Stimulated activated CD4-positive, alpha-beta T cell treated with anti-CD3 and anti-CD28 coated beads, Interleukin-12 subunit alpha, Interleukin-12 subunit beta, amount 100 ng/mL, for 24 hours (primary cell): ENCODE data around the gene ACAD9.
"Not testable (repeated sequence)": the region's sequence is repeated elsewhere in the genome, so short reads cannot be mapped to it uniquely, and the experiment has no call there.

Source experiments
- DNase-seq, 2 experiments: peaks; one replicate each; pipeline ENCODE4 v3.0.0-alpha.2; 2020; ENCODE audit warnings: low read depth in 2 of 2

The ACAD9 gene

DNA sequence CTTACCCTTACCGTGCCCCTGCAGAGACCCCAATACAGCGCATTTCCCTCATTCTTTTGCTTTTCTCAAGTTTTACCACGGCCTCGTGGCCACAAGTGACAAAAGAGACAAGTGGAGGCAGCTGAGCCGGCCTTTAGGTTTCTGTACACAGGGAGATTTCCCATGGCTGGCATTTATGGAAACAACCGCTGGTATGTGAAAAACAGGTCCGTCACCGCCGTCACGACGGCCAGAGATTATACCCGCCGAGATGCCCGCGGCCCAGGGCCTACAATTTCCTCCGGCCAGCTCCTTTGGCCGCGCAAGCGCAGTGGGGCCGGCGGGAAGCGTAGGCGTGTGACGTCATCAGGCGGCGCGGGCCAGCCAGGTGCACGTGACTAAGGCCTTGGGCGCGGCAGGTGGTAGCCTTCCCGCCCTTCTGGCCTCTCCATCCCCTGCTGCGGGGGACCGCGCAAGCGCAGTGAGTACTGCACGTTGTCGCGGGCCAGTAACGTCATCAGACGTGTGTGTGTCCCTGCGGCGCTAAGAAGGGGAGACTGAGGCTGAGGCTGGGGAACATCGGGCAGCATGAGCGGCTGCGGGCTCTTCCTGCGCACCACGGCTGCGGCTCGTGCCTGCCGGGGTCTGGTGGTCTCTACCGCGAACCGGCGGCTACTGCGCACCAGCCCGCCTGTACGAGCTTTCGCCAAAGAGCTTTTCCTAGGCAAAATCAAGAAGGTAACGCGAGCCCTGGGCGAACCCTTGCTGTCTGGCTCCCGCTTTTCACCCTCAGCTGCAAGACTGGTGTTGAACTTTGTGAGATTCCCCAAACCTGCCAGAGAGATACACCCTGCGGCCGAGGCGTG, at the start of gene ACAD9:
TSS of gene ACAD9 (plus strand) at position 496 of the 845 bp plus-strand sequence. CDS start at position 568, 72 bp downstream.
- DNase-seq = peak; percentile 93 to 97

DNA sequence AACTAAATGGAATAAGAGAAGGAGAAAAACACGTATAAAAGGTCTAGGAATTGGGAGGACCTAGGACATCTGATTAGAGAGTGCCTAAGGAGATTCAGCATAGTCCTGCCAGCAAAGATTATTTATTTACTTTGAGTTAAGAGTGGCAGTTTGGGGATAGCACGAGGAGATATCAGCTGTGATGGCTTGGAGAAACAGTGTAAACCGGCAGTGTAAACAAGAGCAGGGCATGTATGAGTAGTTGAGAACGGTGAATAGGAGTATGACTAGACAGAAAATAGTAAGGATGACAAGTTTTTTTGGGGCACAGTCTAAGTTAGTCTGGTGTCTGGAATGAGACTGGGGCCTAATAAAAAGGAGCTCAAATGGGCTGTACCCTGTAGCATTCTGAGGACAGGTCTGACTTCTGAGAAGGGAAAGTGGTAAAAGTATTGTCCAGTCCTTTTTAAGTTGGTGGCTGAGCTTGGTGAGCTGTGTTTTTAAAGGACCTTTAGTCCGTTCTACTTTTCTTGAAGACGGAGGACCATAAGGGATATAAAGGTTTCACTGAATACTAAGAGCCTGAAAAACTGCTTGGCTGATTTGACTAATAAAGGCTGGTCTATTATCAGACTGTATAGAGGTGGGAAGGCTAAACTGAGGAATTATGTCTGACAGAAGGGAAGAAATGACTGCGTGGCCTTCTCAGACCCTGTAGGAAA, 49.3 kb upstream of the ACAD9 start:
- not testable (repeated sequence) for DNase-seq

GRCh38 chr3:128830762-128831161, 48.7 kb upstream of the ACAD9 start:
- DNase-seq = not testable (repeated sequence)

DNA sequence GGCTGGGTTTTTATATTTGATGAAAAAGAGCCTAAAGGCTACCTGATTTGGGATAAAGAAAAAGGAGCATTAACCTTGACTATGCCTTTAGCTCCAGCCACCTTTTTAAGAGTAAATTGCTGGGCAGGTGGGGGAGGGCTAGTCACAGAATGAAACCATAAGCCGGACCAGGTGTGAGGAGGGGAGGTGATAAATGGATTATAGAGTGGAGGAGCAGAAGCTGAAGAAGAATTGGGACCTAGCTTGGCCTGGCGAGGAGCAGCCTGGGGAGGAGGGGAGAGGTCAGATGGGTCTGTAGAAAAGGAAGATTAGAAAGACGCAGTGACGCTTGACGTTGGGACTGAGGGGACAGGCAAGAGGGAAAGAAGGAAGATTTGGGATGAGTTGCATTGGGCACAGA, 46.4 kb upstream of the ACAD9 start:
- not testable (repeated sequence) for DNase-seq

DNA sequence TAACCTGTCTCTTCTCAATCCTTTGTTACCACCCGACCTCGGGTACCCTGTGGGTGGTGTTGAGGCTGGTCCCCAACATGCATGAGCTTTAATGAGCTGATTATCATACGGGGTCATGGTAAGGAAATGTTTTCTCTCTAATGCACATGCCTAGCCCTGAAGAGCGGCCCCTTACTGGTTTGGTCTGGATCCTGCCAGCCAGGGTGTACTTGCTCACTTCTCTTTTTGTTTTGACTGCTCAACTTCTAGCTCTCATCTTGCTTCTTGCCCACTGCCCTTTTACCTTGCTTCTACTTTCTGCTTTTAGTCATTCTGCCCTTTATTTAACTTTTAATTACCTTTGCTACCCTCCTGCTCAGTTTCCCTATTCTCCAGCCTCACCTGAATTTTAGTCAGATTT, 44.3 kb upstream of the ACAD9 start:
- DNase-seq = no peak

DNA sequence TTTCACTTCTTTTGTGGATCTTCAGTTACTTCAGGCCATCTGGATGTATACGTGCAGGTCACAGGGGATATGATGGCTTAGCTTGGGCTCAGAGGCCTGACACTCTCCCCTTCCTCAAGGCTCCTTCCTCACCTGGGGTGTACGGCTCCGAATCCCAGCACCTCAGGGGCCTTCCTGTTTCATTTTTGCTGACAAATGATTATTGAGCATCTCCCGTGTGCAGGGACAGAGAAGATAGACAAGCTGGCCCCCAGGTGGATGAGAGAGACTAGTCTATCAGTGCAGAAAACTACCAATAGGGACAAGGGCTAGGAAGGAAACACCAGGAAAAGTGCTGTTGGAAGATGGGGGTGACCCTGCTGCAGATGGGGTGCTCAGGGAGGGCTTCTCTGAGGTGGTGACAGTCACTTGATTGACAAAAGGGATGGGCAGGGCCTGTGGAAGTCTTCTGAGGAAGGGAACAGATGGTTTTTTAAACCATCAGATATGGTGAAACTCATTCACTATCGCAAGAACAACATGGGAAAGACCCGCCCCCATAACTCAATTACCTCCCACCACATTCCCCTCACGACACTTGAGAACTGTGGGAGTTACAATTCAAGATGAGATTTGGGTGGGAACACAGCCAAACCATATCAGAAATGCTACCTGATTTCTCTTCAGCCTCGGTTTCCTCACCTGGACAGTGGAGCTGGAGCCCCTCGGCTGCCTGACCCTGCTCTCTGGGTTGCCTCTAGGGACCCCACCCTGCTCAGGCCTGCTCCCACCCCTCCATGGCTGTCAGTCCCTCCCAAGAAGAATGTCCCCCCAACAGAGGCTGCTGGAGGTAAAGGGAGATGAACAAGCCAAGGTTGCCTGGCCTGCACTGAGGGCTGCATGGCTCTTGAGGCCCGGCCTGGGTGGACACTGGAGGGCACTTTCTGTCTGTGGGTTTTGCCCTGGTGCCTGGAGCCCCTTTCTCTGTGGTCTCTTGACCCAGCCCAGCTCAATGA, 37.2 kb upstream of the ACAD9 start:
- no peak for DNase-seq

GRCh38 chr3:128844502-128844901, 34.9 kb upstream of the ACAD9 start:
- no peak for DNase-seq

DNA sequence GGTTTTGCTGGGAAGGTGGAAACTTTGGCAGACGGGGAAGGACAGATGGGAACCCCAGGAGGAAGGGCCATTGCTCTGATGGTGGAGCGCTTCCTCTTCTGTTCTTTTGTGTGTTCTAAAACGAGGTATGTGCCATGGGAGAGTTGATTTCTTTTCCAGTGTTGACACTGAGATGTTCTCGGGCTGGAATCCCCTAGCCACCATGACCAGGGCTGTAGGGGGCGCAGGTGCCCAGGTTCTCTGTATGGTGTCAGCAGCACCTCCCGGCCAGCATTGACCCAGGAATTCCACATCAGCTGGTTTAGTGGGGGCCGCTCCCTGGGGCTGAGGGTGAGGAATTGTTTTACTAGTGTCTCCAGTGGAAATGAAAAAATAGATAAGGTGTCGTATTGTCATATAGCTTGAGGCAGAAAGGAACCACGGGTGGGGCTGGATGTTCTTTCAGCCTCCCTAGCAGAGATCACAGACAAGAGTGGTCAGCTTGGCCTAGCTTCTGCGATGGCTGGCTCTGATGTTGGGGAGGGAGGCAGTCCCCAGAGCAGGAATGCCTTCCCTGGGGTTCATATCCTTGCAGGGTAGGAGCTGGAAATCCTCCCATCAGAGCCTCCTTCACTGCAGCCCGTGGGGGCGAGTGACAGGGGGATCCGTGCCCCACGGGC, 34.2 kb upstream of the ACAD9 start:
- DNase-seq = no peak

GRCh38 chr3:128845778-128846485, 33.5 kb upstream of the ACAD9 start:
- peak; percentile 61 to 88 for DNase-seq

DNA sequence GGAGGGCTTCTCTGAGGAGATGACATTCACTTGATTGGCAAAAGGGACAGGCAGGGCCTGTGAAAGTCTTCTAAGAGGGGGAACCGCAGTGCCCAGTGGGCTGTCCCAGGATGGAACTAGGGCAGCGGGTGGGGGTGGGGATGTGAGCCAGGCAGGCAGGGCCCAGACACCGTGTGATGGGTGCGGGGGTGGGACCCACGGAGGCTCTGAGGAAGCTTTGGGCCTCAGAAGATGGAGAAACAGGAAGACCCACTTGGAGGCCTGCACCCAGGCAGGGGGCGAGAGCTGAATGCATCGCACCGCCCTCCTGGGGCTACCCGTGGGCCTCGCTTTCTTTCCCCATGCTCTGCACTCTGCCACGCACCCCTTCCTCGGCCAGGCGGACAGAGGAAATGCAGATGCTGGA, 32.9 kb upstream of the ACAD9 start:
- DNase-seq = peak in 1 of 2 experiments; percentile 23

DNA sequence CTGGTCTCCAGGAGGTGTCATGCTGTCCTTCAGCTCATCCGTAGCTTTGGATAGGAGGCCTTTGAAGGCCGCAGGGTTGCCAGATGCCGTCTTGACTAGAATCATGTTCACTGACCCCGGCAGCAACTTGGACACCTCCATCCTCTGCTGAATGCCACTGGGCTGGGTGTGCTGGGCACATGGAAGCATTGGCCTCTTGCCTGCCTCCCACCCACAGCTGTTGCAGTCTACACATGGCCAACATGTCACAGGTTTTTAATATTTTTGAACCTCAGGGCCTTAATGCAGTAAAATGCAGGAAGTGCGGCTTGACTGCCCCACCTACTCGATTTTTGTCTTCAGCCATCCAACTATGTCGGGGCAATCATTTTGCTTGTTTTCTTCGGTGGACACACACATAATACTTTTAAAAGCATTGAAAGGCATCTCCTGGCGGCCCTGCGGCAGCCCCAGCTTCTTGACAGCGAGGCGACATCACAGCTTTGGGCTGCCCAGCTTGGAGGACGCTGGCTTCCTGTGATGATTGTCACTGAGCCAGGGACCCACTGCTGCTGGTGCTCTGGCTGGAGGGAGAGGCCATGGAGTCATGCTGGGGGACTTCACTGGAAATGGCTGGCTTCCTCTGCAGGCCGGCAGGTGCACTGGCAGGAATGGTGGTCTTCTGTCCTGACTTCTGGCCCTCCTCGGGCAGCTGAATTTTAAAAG, 31.6 kb upstream of the ACAD9 start:
- DNase-seq = no peak

DNA sequence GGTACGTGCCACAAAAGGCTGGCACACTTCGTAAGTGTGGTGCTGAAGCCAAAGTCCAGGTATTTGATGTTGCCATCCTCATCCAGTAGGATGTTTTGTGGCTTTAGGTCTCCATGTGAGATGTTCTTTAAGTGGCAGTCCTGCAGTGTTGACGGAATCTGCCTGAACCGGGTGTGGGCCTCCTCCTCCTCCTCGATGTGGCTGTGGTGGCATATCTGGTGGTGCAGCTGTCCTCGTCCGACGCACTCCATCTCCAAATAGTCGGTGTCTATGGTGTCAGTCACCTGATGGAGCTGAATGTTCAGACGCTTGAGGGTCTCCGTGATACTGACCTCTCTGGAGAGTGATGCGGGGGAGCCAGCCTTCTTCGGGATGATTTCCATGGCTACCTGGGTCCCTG, 30.5 kb upstream of the ACAD9 start:
- no peak for DNase-seq

DNA sequence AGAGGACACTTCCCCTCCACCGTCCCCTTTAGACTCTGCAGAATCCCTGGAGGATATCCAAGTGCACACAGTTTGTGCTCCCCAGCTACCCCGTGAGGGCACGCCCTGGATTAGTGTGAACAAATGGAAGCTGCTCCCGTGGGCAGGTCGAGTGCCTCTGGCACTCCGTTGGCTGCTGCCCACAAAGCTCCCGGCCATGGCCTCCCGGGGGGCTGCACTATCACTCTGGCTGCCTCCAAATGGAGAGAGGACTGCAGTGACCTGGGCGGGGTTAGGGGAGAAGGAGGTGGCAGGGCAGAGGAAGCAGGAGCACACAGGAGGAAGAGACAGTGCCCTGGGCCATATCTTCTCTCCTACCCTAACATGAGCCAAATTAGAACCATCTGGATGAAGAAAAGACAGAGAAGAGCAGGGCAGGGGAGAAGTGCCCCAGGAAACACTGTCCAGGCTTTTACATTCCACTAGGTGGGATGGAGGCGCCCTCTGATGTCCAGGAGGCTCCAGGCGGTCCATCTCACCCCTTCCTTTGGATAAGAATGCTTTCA, 29.4 kb upstream of the ACAD9 start:
- no peak for DNase-seq

- DNase-seq = no peak
Measured at GRCh38 chr3:128850544-128850943, 28.9 kb upstream of the ACAD9 start.

DNA sequence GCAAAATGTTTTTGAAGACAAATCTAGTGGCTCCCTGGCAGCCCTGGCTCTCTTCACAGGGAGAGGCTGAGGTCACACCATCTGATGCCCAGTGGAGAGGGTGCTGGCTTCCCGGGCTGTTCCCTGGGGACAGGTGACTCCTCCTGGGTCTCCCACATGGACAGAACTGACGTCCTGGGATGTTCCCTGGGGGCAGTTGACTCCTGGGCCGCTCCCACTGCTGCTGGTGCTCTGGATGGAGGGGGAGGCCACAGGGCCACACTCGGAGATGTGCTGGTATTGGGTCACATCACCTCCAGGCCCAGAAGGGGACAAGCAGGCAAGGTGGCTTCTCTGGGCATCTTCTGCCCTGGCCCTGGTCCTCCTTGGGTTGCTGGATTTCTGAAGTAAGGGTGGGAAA, 27.8 kb upstream of the ACAD9 start:
- DNase-seq = no peak

DNA sequence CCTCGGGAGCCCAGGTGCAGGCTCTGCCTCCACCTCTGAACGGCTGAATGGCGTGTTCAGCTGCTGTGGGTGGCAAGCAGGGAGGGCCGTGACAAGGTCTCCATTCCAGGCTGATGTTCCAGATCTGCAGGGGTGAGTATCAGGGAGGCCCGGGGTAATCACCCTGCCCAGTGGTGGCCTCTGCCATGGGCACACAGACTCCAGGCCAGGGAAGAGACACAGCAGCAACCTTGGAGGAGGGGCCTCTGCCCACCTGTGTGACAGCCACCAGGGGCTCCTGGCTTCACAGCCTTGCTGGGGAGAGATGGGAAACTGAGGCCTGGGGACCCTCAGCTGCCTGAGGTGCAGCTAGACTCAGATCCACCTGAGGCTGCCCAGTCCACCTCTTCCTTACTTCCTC, 25.6 kb upstream of the ACAD9 start:
- no peak for DNase-seq

DNA sequence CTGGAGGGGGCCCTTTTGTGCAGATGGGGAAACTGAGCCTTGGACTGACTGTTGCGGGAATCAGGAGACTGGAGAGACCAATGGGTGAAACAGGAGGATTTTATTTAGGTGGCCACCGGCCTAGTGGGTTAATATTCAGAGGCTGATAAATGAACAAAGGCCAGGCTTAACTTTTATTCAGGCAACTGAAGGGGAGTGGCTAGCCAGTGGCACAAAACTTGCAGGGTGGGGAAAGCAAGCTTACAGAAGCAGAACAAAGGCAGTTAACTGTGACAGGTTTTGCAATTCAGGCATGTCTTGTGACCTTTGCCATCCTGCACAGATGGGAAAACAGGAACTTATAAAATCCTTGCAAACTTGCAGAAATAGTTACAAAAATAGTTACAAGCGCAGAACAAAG, 24.9 kb upstream of the ACAD9 start:
- no peak for DNase-seq

DNA sequence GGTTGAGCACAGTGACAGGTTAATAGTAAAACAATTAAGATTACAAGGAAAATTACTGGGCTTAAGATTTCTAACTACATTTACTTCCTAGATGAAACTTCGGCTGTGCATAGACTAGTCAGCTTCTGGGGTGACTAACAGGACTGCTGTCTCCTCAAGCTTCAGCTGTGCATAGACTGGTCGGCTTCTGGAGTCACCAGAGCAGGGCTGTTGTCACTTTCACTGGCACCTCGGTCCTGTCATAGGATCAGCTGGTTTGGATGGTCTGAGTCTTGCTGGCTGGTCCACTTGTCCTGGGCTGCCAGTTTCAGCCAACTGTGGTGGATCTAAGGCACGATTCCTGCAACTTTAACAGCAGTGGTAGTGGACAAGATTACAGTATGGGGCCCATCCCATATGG, 23.9 kb upstream of the ACAD9 start:
- DNase-seq = no peak

- no peak for DNase-seq
Measured at GRCh38 chr3:128858167-128858566, 21.3 kb upstream of the ACAD9 start.

DNA sequence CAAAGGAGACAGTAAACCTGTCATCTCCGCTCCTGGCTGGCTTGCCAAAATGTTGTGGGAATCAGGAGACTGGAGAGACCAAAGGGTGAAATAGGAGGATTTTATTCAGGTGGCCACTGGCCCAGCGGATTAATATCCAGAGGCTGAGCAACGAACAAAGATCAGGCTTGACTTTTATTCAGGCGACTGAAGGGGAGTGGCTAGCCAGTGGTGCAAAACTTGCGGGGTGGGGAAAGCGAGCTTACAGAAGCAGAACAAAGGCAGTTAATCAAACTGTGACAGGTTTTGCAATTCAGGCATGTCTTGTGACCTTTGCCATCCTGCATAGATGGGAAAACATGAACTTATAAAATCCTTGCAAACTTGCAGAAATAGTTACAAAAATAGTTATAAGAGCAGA, 19.8 kb upstream of the ACAD9 start:
- no peak for DNase-seq
